Tibial artery (tissue), 4 donors: ENCODE results near the gene PCNX1.

Experiments
- DNase-seq, 2 donors: peaks; one replicate each; pipeline ENCODE4 v3.0.0-alpha.2; 2019
- H3K27ac ChIP-seq, 2 donors: fragments of 200-600 bp; sonication (generic) in 1 of 2; 1 replicate in 1 of 2; 2 replicates in 1 of 2; pipeline ENCODE4 v1.5.1; 2018 to 2019; ENCODE audit warnings: mild to moderate bottlenecking in 1 of 2
- H3K27me3 ChIP-seq, 2 donors: fragments of 200-600 bp; sonication (generic) in 1 of 2; one replicate each; pipeline versions ENCODE4 v1.5.1 to v1.6.0; 2016 to 2019
- H3K36me3 ChIP-seq, 3 donors: fragments of 200-600 bp; sonication (generic) in 2 of 3; one replicate each; pipeline ENCODE4 v1.5.1; 2016 to 2019; ENCODE audit warnings: mild to moderate bottlenecking in 2 of 3
- H3K4me1 ChIP-seq, 4 donors: fragments of 200-600 bp; sonication (generic) in 2 of 4; 1 replicate in 3 of 4; 2 replicates in 1 of 4; pipeline ENCODE4 v1.5.1; 2016 to 2019
- H3K4me3 ChIP-seq, 2 donors: fragments of 200-600 bp; sonication (generic) in 1 of 2; 1 replicate in 1 of 2; 2 replicates in 1 of 2; pipeline ENCODE4 v1.5.1; 2018 to 2019; ENCODE audit warnings: mild to moderate bottlenecking in 2 of 2
- H3K9me3 ChIP-seq, 3 donors: fragments of 200-600 bp; sonication (generic) in 1 of 3; one replicate each; pipeline ENCODE4 v1.5.1; 2016 to 2019
- CTCF ChIP-seq, 2 experiments: fragments of 200-600 bp in 1 of 2; fragments of 450-650 bp in 1 of 2; IDR thresholded peaks; one replicate each; pipeline ENCODE4 v1.5.1; 2017 to 2019; ENCODE audit warnings: antibody characterized with exemption in 2 of 2, mild to moderate bottlenecking in 1 of 2, moderate library complexity in 1 of 2
- intact Hi-C: fragments of 100-400 bp; cut with DNase I; formaldehyde crosslinking; loops from one replicate; pipeline ENCODE4 v1.15.0; 2023; ENCODE audit warnings: low total_unique reads

Gene PCNX1

GRCh38 chr14:71135496-71135895, 228.2 kb downstream of the PCNX1 start:
- no peaks in the 10 kb centered on the region for H3K27me3 ChIP-seq
- TF ChIP-seq CTCF (IDR thresholded peaks at IDR 0.05), result no peak
- no peak overlapping the region for H3K27ac ChIP-seq
- H3K4me3 ChIP-seq, result no peak overlapping the region
- no peaks in the 10 kb centered on the region for H3K9me3 ChIP-seq
- DNase-seq, result no peak
- peaks cover 0 to 9% (median 4%) of the 10 kb centered on the region in 4 donors for H3K4me1 ChIP-seq
- no peaks in the 10 kb centered on the region for H3K36me3 ChIP-seq
- intact Hi-C loops, result loop anchor here (5.0 kb wide), 1 partner anchor 717 kb away; no protein-coding TSS in a partner anchor

- Histone ChIP-seq H3K27me3 (no peaks in the 10 kb centered on the region), H3K4me1 (peaks cover 0 to 9% (median 4%) of the 10 kb centered on the region in 4 donors), H3K4me3 (no peak overlapping the region), H3K36me3 (no peaks in the 10 kb centered on the region), H3K27ac (no peak overlapping the region), H3K9me3 (no peaks in the 10 kb centered on the region)
- intact Hi-C loops, result loop anchor here (5.0 kb wide), 1 partner anchor 716 kb away; no protein-coding TSS in a partner anchor
- DNase-seq, result no peak
- TF ChIP-seq CTCF (IDR thresholded peaks at IDR 0.05), result no peak
These were observed 228.7 kb downstream of the PCNX1 start for GRCh38 chr14:71135911-71136310.

- DNase-seq, result no peak
- intact Hi-C loops, result loop anchor here (5.0 kb wide), 1 partner anchor 716 kb away; no protein-coding TSS in a partner anchor
These were observed 229.3 kb downstream of the PCNX1 start for GRCh38 chr14:71136386-71137060.

GRCh38 chr14:71137536-71138447, 230.5 kb downstream of the PCNX1 start:
- no peaks in the 10 kb centered on the region for H3K27me3 ChIP-seq
- H3K4me1 ChIP-seq, result peaks cover 0 to 9% (median 4%) of the 10 kb centered on the region in 4 donors
- H3K27ac ChIP-seq, result no peak overlapping the region
- H3K36me3 ChIP-seq, result no peaks in the 10 kb centered on the region
- no peaks in the 10 kb centered on the region for H3K9me3 ChIP-seq
- no peak overlapping the region for H3K4me3 ChIP-seq
- no peak for DNase-seq
- intact Hi-C loops, result loop anchor here (2.0 to 5.0 kb wide), 2 partner anchors 613 to 715 kb away; no protein-coding TSS in a partner anchor
- no peak for TF ChIP-seq CTCF (IDR thresholded peaks at IDR 0.05)

More at GRCh38 chr14:71136386-71137060, 229.3 kb downstream of the PCNX1 start:
- no peak overlapping the region for H3K4me3 ChIP-seq
- H3K27ac ChIP-seq, result no peak overlapping the region
- H3K9me3 ChIP-seq, result no peaks in the 10 kb centered on the region
- no peaks in the 10 kb centered on the region for H3K27me3 ChIP-seq
- TF ChIP-seq CTCF (IDR thresholded peaks at IDR 0.05), result no peak
- H3K4me1 ChIP-seq, result peaks cover 0 to 9% (median 4%) of the 10 kb centered on the region in 4 donors
- no peaks in the 10 kb centered on the region for H3K36me3 ChIP-seq

GRCh38 chr14:71138448-71139293, 231.4 kb downstream of the PCNX1 start:
- H3K36me3 ChIP-seq, result no peaks in the 10 kb centered on the region
- intact Hi-C loops, result loop anchor here (2.0 to 5.0 kb wide), 2 partner anchors 612 to 714 kb away; no protein-coding TSS in a partner anchor
- H3K4me3 ChIP-seq, result no peak overlapping the region
- no peak overlapping the region for H3K27ac ChIP-seq
- TF ChIP-seq CTCF (IDR thresholded peaks at IDR 0.05), result peak; percentile 90
- no peaks in the 10 kb centered on the region for H3K9me3 ChIP-seq
- H3K27me3 ChIP-seq, result no peaks in the 10 kb centered on the region
- peak in 1 of 2 donors; percentile 34 for DNase-seq
- peaks cover 0 to 9% (median 4%) of the 10 kb centered on the region in 4 donors for H3K4me1 ChIP-seq
